SH-SY5Y (cell line): ENCODE measurements around the gene HSPH1.

Experiments used
- GATA2 ChIP-seq: IDR thresholded peaks from 2 replicates; pipeline ENCODE4 v1.6.1; 2011; ENCODE audit warnings: mild to moderate bottlenecking, low read depth, low read length
- GATA3 ChIP-seq: IDR thresholded peaks from 2 replicates; pipeline ENCODE4 v1.6.1; 2011; ENCODE audit warnings: low read depth, mild to moderate bottlenecking, low read length, moderate library complexity

GRCh38 chr13:31168736-31169135 is 7.0 kb upstream of the HSPH1 start:
- no peak for TF ChIP-seq GATA2
- TF ChIP-seq GATA3: no peak
